SK-N-SH treated with all-trans-retinoic acid at 6 μM for 48 hours (cell line): ENCODE measurements around the gene RBM47.
A peak's percentile ranks its signal among the peaks of the same experiment; 100 is the strongest.

ENCODE experiments used
- ATAC-seq: fragments of 200-7000 bp; cut with Tn5 transposase; 3 replicates; pipeline ENCODE4 v1.9.1; 2020; ENCODE audit warnings: mild to moderate bottlenecking, moderate library complexity
- ARNTL ChIP-seq: fragments of 450-650 bp; formaldehyde crosslinking; IDR thresholded peaks from 2 replicates; pipeline ENCODE4 v1.5.0; 2020; ENCODE audit warnings: low read depth, mild to moderate bottlenecking, moderate library complexity, borderline replicate concordance
- CSDC2 ChIP-seq: fragments of 250-450 bp; sonication (Bioruptor Pico); IDR thresholded peaks from 2 replicates; pipeline ENCODE4 v1.5.0; 2020; ENCODE audit warnings: mild to moderate bottlenecking, moderate library complexity
- ESRRG ChIP-seq: fragments of 250-450 bp; sonication (Bioruptor Pico); IDR thresholded peaks from 2 replicates; pipeline ENCODE4 v1.6.1; 2021; ENCODE audit warnings: mild to moderate bottlenecking
- GLIS3 ChIP-seq: fragments of 250-450 bp; sonication (Bioruptor Pico); IDR thresholded peaks from 2 replicates; pipeline ENCODE4 v1.5.0; 2020; ENCODE audit warnings: mild to moderate bottlenecking, moderate library complexity
- ISL1 ChIP-seq: fragments of 250-450 bp; sonication (Bioruptor Pico); IDR thresholded peaks from 2 replicates; pipeline ENCODE4 v2.1.2; 2022; ENCODE audit warnings: mild to moderate bottlenecking, moderate library complexity
- OSR1 ChIP-seq: fragments of 250-450 bp; sonication (Bioruptor Pico); IDR thresholded peaks from 2 replicates; pipeline ENCODE4 v1.8.0; 2022; ENCODE audit warnings: moderate library complexity, mild to moderate bottlenecking, inconsistent platforms
- PPARA ChIP-seq: fragments of 250-450 bp; sonication (Bioruptor Pico); IDR thresholded peaks from 2 replicates; pipeline ENCODE4 v1.5.0; 2020; ENCODE audit warnings: mild to moderate bottlenecking, borderline replicate concordance
- RARB ChIP-seq: fragments of 250-450 bp; sonication (Bioruptor Pico); IDR thresholded peaks from 2 replicates; pipeline ENCODE4 v1.8.0; 2021; ENCODE audit warnings: mild to moderate bottlenecking, moderate library complexity
- SNAI2 ChIP-seq: fragments of 250-450 bp; sonication (Bioruptor Pico); IDR thresholded peaks from 2 replicates; pipeline ENCODE4 v1.5.0; 2020; ENCODE audit warnings: mild to moderate bottlenecking, moderate library complexity
- TCF4 ChIP-seq: fragments of 250-450 bp; sonication (Bioruptor Pico); IDR thresholded peaks from 2 replicates; pipeline ENCODE4 v1.8.0; 2021; ENCODE audit warnings: mild to moderate bottlenecking, moderate library complexity, borderline replicate concordance
- TOX ChIP-seq: fragments of 250-450 bp; sonication (Bioruptor Pico); IDR thresholded peaks from 2 replicates; pipeline ENCODE4 v1.8.0; 2021; ENCODE audit warnings: mild to moderate bottlenecking, moderate library complexity, borderline replicate concordance
- ZC3H10 ChIP-seq: fragments of 250-450 bp; sonication (Bioruptor Pico); IDR thresholded peaks from 2 replicates; pipeline ENCODE4 v1.5.1; 2021; ENCODE audit warnings: mild to moderate bottlenecking, moderate library complexity
- ZFP3 ChIP-seq: fragments of 250-450 bp; sonication (Bioruptor Pico); IDR thresholded peaks from 2 replicates; pipeline ENCODE4 v1.5.0; 2020; ENCODE audit warnings: mild to moderate bottlenecking, moderate library complexity
- ZNF565 ChIP-seq: fragments of 450-650 bp; formaldehyde crosslinking; conservative IDR thresholded peaks from 2 replicates; pipeline ENCODE4 v1.5.0; 2020; ENCODE audit warnings: low read depth, mild to moderate bottlenecking, moderate library complexity
- TF ChIP-seq, protein P1 (sequence below): fragments of 250-450 bp; sonication (Bioruptor Pico); IDR thresholded peaks from 2 replicates; pipeline ENCODE4 v1.5.0; 2020; ENCODE audit warnings: mild to moderate bottlenecking, moderate library complexity
- TF ChIP-seq, protein P2 (sequence below): fragments of 250-450 bp; sonication (Bioruptor Pico); IDR thresholded peaks from 2 replicates; pipeline ENCODE4 v1.8.0; 2020; ENCODE audit warnings: mild to moderate bottlenecking, moderate library complexity, borderline replicate concordance
- TF ChIP-seq, protein P3 (sequence below): fragments of 250-450 bp; sonication (Bioruptor Pico); IDR thresholded peaks from 2 replicates; pipeline ENCODE4 v1.5.1; 2020; ENCODE audit warnings: low read depth, mild to moderate bottlenecking, moderate library complexity
- TF ChIP-seq, protein P4 (sequence below): fragments of 250-450 bp; sonication (Bioruptor Pico); IDR thresholded peaks from 2 replicates; pipeline ENCODE4 v1.5.1; 2021; ENCODE audit warnings: mild to moderate bottlenecking, moderate library complexity

The RBM47 gene

DNA sequence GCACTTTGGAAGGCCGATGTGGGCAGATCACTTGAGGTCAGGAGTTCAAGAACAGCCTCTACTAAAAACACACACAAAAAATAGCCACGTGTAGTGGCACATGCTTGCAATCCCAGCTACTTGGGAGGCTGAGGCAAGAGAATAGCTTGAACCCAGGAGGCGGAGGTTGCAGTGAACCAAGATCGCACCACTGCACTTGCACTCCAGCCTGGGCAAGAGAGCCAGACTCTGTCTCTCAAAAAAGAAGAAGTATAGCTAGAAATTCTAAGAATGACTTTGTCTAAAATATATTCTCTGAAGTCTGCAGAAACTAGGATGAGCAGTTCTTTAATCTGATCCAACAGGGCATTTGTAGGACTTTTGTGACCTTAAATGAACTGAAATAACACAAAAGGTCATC, 17.4 kb downstream of the RBM47 start:
- no peak for ATAC-seq
- TF ChIP-seq OSR1 (CRISPR knock-in tag) (no peak), GLIS3 (CRISPR knock-in tag) (no peak), ESRRG (no peak), TOX (CRISPR knock-in tag) (no peak), RARB (CRISPR knock-in tag) (no peak), ISL1 (CRISPR knock-in tag) (no peak), ARNTL (CRISPR knock-in tag) (no peak), CSDC2 (CRISPR knock-in tag) (no peak), ZFP3 (CRISPR knock-in tag) (no peak), TCF4 (CRISPR knock-in tag) (no peak), ZNF565 (CRISPR knock-in tag) (no peak)
- TF ChIP-seq, protein P1, sequence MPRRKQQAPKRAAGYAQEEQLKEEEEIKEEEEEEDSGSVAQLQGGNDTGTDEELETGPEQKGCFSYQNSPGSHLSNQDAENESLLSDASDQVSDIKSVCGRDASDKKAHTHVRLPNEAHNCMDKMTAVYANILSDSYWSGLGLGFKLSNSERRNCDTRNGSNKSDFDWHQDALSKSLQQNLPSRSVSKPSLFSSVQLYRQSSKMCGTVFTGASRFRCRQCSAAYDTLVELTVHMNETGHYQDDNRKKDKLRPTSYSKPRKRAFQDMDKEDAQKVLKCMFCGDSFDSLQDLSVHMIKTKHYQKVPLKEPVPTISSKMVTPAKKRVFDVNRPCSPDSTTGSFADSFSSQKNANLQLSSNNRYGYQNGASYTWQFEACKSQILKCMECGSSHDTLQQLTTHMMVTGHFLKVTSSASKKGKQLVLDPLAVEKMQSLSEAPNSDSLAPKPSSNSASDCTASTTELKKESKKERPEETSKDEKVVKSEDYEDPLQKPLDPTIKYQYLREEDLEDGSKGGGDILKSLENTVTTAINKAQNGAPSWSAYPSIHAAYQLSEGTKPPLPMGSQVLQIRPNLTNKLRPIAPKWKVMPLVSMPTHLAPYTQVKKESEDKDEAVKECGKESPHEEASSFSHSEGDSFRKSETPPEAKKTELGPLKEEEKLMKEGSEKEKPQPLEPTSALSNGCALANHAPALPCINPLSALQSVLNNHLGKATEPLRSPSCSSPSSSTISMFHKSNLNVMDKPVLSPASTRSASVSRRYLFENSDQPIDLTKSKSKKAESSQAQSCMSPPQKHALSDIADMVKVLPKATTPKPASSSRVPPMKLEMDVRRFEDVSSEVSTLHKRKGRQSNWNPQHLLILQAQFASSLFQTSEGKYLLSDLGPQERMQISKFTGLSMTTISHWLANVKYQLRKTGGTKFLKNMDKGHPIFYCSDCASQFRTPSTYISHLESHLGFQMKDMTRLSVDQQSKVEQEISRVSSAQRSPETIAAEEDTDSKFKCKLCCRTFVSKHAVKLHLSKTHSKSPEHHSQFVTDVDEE: no peak

DNA sequence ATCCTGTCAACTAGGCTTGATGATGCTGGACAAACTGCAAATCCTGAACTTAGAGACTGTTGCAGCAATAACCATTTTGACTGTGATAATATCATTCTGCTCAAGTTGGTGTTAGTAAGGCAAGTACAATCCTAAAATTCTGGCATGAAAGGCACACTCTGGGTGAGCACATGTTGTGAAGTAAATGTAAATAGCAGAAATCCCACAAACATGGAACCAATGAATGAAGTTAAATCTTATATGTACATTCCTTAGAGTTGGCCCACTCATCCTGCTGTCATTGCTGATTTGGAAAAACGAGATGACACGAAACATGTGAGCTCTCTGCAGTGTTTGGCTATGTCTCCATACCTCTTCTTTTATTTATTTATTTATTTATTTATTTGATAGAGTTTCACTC, 21.0 kb downstream of the RBM47 start:
- no peak for TF ChIP-seq ZC3H10 (CRISPR knock-in tag)
- peak; percentile 60 for TF ChIP-seq ISL1 (CRISPR knock-in tag)
- ATAC-seq: peak; percentile 95

DNA sequence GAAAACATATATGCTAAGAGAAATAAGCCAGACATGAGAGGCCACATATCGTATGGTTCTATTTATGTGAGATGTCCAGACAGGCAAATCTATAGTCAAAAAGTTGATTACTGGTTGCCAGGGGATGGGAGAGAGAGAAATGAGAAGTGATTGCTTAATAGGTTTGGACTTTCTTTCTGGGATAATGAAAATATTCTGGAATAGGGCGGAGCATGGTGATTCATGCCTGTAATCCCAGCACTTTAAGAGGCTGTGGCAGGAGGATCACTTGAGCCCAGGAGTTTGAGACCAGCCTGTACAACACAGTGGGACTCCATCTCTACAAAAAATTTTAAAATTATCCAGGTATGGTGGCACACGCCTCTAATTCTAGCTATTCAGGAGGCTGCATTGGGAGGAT, 22.4 kb downstream of the RBM47 start:
- peak; percentile 13; the same call in 2 of the 3 replicates for ATAC-seq

DNA sequence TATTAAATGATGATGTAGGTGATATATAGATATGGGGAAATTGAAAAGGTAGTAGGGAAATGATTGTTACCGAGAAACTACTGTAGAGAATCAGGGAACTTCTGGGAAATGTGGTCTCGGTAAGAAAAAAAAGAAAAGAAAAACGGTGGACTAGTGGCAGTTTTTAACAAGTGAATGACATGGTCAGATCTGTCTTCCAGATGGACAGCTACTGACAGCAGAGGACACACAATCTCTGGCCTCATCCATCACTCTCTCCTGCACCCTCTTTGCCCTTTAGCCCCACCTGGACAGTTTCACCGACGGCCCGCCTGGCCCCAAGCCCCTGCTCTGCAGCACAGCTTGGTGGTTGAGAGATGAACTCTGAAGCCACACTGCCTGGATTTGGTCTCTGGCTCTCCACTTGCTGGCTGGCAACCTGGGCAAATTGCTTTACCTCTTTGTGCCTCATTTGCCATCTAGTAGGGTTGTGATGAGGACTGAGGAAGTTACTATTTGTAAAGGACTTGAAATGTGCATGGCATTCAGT, 23.4 kb downstream of the RBM47 start:
- no peak for TF ChIP-seq ESRRG
- no peak for TF ChIP-seq ZNF565 (CRISPR knock-in tag)
- no peak for TF ChIP-seq PPARA (CRISPR knock-in tag)
- TF ChIP-seq, protein P2, sequence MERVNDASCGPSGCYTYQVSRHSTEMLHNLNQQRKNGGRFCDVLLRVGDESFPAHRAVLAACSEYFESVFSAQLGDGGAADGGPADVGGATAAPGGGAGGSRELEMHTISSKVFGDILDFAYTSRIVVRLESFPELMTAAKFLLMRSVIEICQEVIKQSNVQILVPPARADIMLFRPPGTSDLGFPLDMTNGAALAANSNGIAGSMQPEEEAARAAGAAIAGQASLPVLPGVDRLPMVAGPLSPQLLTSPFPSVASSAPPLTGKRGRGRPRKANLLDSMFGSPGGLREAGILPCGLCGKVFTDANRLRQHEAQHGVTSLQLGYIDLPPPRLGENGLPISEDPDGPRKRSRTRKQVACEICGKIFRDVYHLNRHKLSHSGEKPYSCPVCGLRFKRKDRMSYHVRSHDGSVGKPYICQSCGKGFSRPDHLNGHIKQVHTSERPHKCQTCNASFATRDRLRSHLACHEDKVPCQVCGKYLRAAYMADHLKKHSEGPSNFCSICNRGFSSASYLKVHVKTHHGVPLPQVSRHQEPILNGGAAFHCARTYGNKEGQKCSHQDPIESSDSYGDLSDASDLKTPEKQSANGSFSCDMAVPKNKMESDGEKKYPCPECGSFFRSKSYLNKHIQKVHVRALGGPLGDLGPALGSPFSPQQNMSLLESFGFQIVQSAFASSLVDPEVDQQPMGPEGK: no peak
- no peak for TF ChIP-seq OSR1 (CRISPR knock-in tag)
- no peak for TF ChIP-seq SNAI2 (CRISPR knock-in tag)
- TF ChIP-seq, protein P3, sequence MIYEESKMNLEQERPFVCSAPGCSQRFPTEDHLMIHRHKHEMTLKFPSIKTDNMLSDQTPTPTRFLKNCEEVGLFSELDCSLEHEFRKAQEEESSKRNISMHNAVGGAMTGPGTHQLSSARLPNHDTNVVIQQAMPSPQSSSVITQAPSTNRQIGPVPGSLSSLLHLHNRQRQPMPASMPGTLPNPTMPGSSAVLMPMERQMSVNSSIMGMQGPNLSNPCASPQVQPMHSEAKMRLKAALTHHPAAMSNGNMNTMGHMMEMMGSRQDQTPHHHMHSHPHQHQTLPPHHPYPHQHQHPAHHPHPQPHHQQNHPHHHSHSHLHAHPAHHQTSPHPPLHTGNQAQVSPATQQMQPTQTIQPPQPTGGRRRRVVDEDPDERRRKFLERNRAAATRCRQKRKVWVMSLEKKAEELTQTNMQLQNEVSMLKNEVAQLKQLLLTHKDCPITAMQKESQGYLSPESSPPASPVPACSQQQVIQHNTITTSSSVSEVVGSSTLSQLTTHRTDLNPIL: no peak
- TF ChIP-seq, protein P4, sequence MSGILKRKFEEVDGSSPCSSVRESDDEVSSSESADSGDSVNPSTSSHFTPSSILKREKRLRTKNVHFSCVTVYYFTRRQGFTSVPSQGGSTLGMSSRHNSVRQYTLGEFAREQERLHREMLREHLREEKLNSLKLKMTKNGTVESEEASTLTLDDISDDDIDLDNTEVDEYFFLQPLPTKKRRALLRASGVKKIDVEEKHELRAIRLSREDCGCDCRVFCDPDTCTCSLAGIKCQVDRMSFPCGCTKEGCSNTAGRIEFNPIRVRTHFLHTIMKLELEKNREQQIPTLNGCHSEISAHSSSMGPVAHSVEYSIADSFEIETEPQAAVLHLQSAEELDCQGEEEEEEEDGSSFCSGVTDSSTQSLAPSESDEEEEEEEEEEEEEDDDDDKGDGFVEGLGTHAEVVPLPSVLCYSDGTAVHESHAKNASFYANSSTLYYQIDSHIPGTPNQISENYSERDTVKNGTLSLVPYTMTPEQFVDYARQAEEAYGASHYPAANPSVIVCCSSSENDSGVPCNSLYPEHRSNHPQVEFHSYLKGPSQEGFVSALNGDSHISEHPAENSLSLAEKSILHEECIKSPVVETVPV (CRISPR knock-in tag): no peak
- no peak for ATAC-seq

More for the DNA sequence above, 22.4 kb downstream of the RBM47 start:
- TF ChIP-seq, protein P2: no peak
- TF ChIP-seq SNAI2 (CRISPR knock-in tag) (no peak), ISL1 (CRISPR knock-in tag) (no peak)
